HepG2 (cell line): ENCODE measurements around the gene THEM5. TPM values are rescaled to one million over a fixed set of nuclear protein-coding genes. Genes with fewer than 3 reads are reported as not detected.

Experiments used
- ASH2L ChIP-seq: fragments of 300-600, 200-600 bp; sonication (generic); IDR thresholded peaks from 2 replicates; pipeline ENCODE4 v1.7.0; 2017; ENCODE audit warnings: low read depth, mild to moderate bottlenecking, moderate library complexity, mixed read lengths, low read length; ENCODE audit not compliant: insufficient read length
- BHLHE40 ChIP-seq: IDR thresholded peaks from 2 replicates; pipeline ENCODE4 v1.6.1; 2011; ENCODE audit warnings: low read length, improper control_type of control experiment
- CBX5 ChIP-seq: sonication (generic); formaldehyde crosslinking; IDR thresholded peaks from 2 replicates; pipeline ENCODE4 v1.4.0; 2020; ENCODE audit warnings: missing genetic modification reagents, borderline replicate concordance
- DMTF1 ChIP-seq: sonication (generic); formaldehyde crosslinking; IDR thresholded peaks from 2 replicates; pipeline ENCODE4 v1.4.0; 2020; ENCODE audit warnings: mild to moderate bottlenecking, missing genetic modification reagents
- JUND ChIP-seq: sonication (generic); formaldehyde crosslinking; IDR thresholded peaks from 2 replicates; pipeline ENCODE4 v1.8.0; 2022; ENCODE audit warnings: mild to moderate bottlenecking, missing genetic modification reagents
- KLF15 ChIP-seq: sonication (generic); formaldehyde crosslinking; IDR thresholded peaks from 2 replicates; pipeline ENCODE4 v1.8.1; 2023; ENCODE audit warnings: borderline replicate concordance, mild to moderate bottlenecking, inconsistent platforms, missing genetic modification reagents, mixed read lengths
- MAF1 ChIP-seq: sonication (generic); formaldehyde crosslinking; IDR thresholded peaks from 2 replicates; pipeline ENCODE4 v1.5.0; 2020; ENCODE audit warnings: missing genetic modification reagents, borderline replicate concordance
- NCOA2 ChIP-seq: sonication (generic); formaldehyde crosslinking; IDR thresholded peaks from 2 replicates; pipeline ENCODE4 v1.8.0; 2022; ENCODE audit warnings: inconsistent platforms
- POGK ChIP-seq: sonication (generic); formaldehyde crosslinking; conservative IDR thresholded peaks from 2 replicates; pipeline ENCODE4 v1.8.0; 2022; ENCODE audit warnings: mild to moderate bottlenecking, moderate library complexity, missing genetic modification reagents
- POLR2AphosphoS5 ChIP-seq: IDR thresholded peaks from 2 replicates; pipeline ENCODE4 v1.6.1; 2012; ENCODE audit warnings: low read depth, low read length
- RAD21 ChIP-seq: fragments of 450-650 bp; formaldehyde crosslinking; IDR thresholded peaks from 2 replicates; pipeline ENCODE4 v1.5.0; 2020; ENCODE audit warnings: mild to moderate bottlenecking
- SIX4 ChIP-seq: sonication (generic); formaldehyde crosslinking; IDR thresholded peaks from 2 replicates; pipeline ENCODE4 v1.4.0; 2020; ENCODE audit warnings: missing genetic modification reagents
- STAT5B ChIP-seq: sonication (generic); formaldehyde crosslinking; IDR thresholded peaks from 2 replicates; pipeline ENCODE4 v1.4.0; 2020; ENCODE audit warnings: missing genetic modification reagents
- TAF1 ChIP-seq: sonication (generic); formaldehyde crosslinking; IDR thresholded peaks from 2 replicates; pipeline ENCODE4 v1.4.0; 2020; ENCODE audit warnings: missing genetic modification reagents
- ZBTB43 ChIP-seq: sonication (generic); formaldehyde crosslinking; conservative IDR thresholded peaks from 2 replicates; pipeline ENCODE4 v1.4.0; 2020; ENCODE audit warnings: missing genetic modification reagents
- ZFP90 ChIP-seq: sonication (generic); formaldehyde crosslinking; IDR thresholded peaks from 2 replicates; pipeline ENCODE4 v1.8.0; 2022; ENCODE audit warnings: missing genetic modification reagents, mild to moderate bottlenecking, inconsistent platforms, borderline replicate concordance
- ZNF326 ChIP-seq: sonication (generic); formaldehyde crosslinking; IDR thresholded peaks from 2 replicates; pipeline ENCODE4 v1.4.0; 2020; ENCODE audit warnings: missing genetic modification reagents, borderline replicate concordance
- ZNF34 ChIP-seq: sonication (generic); formaldehyde crosslinking; IDR thresholded peaks from 2 replicates; pipeline ENCODE4 v1.4.0; 2020; ENCODE audit warnings: mild to moderate bottlenecking, missing genetic modification reagents, borderline replicate concordance
- ZNF362 ChIP-seq: sonication (generic); formaldehyde crosslinking; IDR thresholded peaks from 2 replicates; pipeline ENCODE4 v1.4.0; 2020; ENCODE audit warnings: missing genetic modification reagents, mild to moderate bottlenecking, borderline replicate concordance
- ZNF468 ChIP-seq: sonication (generic); formaldehyde crosslinking; IDR thresholded peaks from 2 replicates; pipeline ENCODE4 v1.8.0; 2022; ENCODE audit warnings: mild to moderate bottlenecking, moderate library complexity, missing genetic modification reagents
- ZNF496 ChIP-seq: sonication (generic); formaldehyde crosslinking; IDR thresholded peaks from 2 replicates; pipeline ENCODE4 v1.8.1; 2023; ENCODE audit warnings: mild to moderate bottlenecking, moderate library complexity, missing genetic modification reagents; ENCODE audit not compliant: insufficient replicate concordance
- ZNF530 ChIP-seq: sonication (generic); formaldehyde crosslinking; IDR thresholded peaks from 2 replicates; pipeline ENCODE4 v1.5.0; 2020; ENCODE audit warnings: low read depth, mild to moderate bottlenecking, missing genetic modification reagents
- ZNF7 ChIP-seq: IDR thresholded peaks from 2 replicates; pipeline ENCODE4 v1.6.1; 2016; ENCODE audit warnings: missing biosample characterization, missing genetic modification reagents
- ZNF777 ChIP-seq: sonication (generic); formaldehyde crosslinking; IDR thresholded peaks from 2 replicates; pipeline ENCODE4 v1.4.0; 2020; ENCODE audit warnings: missing genetic modification reagents
- ZNF792 ChIP-seq: IDR thresholded peaks from 2 replicates; pipeline ENCODE4 v1.6.1; 2016
- ZNF841 ChIP-seq: sonication (generic); formaldehyde crosslinking; IDR thresholded peaks from 2 replicates; pipeline ENCODE4 v1.8.1; 2023; ENCODE audit warnings: missing genetic modification reagents, borderline replicate concordance
- polyA plus RNA-seq, 8 experiments: library from polyadenylated mRNA; depleted of rRNA in 3 of 8; stranded (reverse) in 7 of 8; unstranded in 1 of 8; fragments of >200 nt; fragmentation: Illumina TruSeq in 4 of 8; extraction: Trizol in 4 of 8; gene quantifications; 2 replicates each; pipeline versions ENCODE4 v1.2.1 to v1.2.3, GENCODE V29; 2011 to 2016; ENCODE audit warnings: low read depth in 4 of 8, missing spikeins in 1 of 8, mixed read lengths in 1 of 8; ENCODE audit not compliant: insufficient read depth in 1 of 8
- total RNA-seq, 5 experiments: library from RNA; depleted of rRNA; stranded (reverse); fragments of >200 nt; fragmentation: Illumina TruSeq; extraction: Trizol; gene quantifications; 2 replicates each; pipeline ENCODE4 v1.2.3, GENCODE V29; 2016; ENCODE audit warnings: low read depth in 1 of 5

The THEM5 gene
- total and polyA plus RNA-seq, 2 of the 13 experiments (the other 11 are each of a cell fraction or from before 2014, with no cell fraction given), result not detected

GRCh38 chr1:151832318-151832980 lies 21.1 kb downstream of the THEM5 start (continued):
- TF ChIP-seq ZNF362 (CRISPR knock-in tag) (no peak), JUND (CRISPR knock-in tag) (no peak), ASH2L (no peak), ZFP90 (CRISPR knock-in tag) (no peak), ZNF777 (CRISPR knock-in tag) (no peak), ZNF792 (CRISPR knock-in tag) (no peak), ZNF468 (CRISPR knock-in tag) (no peak), RAD21 (CRISPR knock-in tag) (no peak), CBX5 (CRISPR knock-in tag) (0 out of 2 replicates have a peak, but pooled peaks have one; percentile 27), TAF1 (no peak), SIX4 (CRISPR knock-in tag) (no peak), ZNF7 (CRISPR knock-in tag) (no peak), BHLHE40 (peak; percentile 82), POGK (no peak), POLR2AphosphoS5 (no peak), STAT5B (no peak), ZNF841 (no peak), ZNF326 (CRISPR knock-in tag) (no peak), ZNF496 (no peak), ZBTB43 (no peak), MAF1 (CRISPR knock-in tag) (no peak), NCOA2 (CRISPR knock-in tag) (peak; percentile 74), ZNF34 (no peak), KLF15 (CRISPR knock-in tag) (no peak), DMTF1 (no peak), ZNF530 (CRISPR knock-in tag) (no peak)
